ENCODE results near the gene CANT1. TPM values are rescaled to one million over a fixed set of nuclear protein-coding genes. Genes with fewer than 3 reads are reported as not detected.

Gene CANT1
- total RNA-seq, 1 donor from 2014 or later, result 72.1 TPM

DNA sequence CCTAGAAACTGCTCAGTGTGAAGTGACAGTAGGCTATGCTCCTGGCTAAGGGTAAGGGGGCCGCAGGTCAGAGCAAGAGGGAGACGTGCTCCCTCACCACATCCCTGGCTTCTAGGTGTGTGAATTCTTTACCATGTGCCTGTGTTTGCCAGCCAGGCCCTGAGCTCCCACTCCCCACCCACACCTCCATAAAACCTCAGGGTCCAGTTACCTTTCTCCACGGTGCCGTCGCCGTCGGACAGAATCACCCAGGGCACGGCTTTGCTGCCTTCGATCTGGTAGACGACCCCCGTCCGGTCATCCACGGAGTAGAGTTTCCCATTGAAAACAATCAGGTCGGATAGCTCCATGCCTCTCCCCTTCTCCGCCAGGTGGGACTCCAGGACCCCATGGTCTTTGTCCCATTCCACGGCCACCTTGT, 12.8 kb downstream of the CANT1 start:
- no peak for DNase-seq (ENCODE audit: low read depth)
- H3K36me3 Mint-ChIP-seq (ENCODE audit: low read depth, unreplicated experiment), result peaks cover 13% of the 10 kb centered on the region
- Histone ChIP-seq H3K27ac (ENCODE audit: low read depth, low read length) (no peak overlapping the region), H3K9me3 (ENCODE audit: insufficient read depth, low read depth, low read length) (no peaks in the 10 kb centered on the region), H3K36me3 (ENCODE audit: insufficient read depth, low read length) (peaks cover 10% of the 10 kb centered on the region), H3K4me1 (ENCODE audit: insufficient read depth, low read length) (no peaks in the 10 kb centered on the region), H3K4me3 (ENCODE audit: insufficient read depth, low read depth, low read length) (no peak overlapping the region), H3K27me3 (ENCODE audit: insufficient read depth, low read length) (no peaks in the 10 kb centered on the region), H2AFZ (ENCODE audit: low read depth, low read length) (no peak overlapping the region), H3K9ac (ENCODE audit: low read length) (no peak overlapping the region), H3K4me2 (ENCODE audit: low read length) (no peak overlapping the region), H4K20me1 (ENCODE audit: insufficient read depth, low read length) (peaks cover 89% of the 10 kb centered on the region), H3K79me2 (ENCODE audit: insufficient read depth, low read length) (peaks cover 46% of the 10 kb centered on the region)
- H3K27me3 Mint-ChIP-seq (ENCODE audit: low read depth, unreplicated experiment), result no peaks in the 10 kb centered on the region
- H3K27ac Mint-ChIP-seq (ENCODE audit: unreplicated experiment), result no peak overlapping the region
- H3K9me3 Mint-ChIP-seq (ENCODE audit: unreplicated experiment), result no peaks in the 10 kb centered on the region
- TF ChIP-seq CTCF (IDR thresholded peaks at IDR 0.05; ENCODE audit: insufficient read depth, low read depth, low read length) (no peak), EZH2 (IDR thresholded peaks at IDR 0.05; ENCODE audit: insufficient read depth, low read length) (no peak)
- H3K4me3 Mint-ChIP-seq (ENCODE audit: unreplicated experiment), result no peak overlapping the region
- no peaks in the 10 kb centered on the region for H3K4me1 Mint-ChIP-seq (ENCODE audit: low read depth, unreplicated experiment)
- no peak for FAIRE-seq

DNA sequence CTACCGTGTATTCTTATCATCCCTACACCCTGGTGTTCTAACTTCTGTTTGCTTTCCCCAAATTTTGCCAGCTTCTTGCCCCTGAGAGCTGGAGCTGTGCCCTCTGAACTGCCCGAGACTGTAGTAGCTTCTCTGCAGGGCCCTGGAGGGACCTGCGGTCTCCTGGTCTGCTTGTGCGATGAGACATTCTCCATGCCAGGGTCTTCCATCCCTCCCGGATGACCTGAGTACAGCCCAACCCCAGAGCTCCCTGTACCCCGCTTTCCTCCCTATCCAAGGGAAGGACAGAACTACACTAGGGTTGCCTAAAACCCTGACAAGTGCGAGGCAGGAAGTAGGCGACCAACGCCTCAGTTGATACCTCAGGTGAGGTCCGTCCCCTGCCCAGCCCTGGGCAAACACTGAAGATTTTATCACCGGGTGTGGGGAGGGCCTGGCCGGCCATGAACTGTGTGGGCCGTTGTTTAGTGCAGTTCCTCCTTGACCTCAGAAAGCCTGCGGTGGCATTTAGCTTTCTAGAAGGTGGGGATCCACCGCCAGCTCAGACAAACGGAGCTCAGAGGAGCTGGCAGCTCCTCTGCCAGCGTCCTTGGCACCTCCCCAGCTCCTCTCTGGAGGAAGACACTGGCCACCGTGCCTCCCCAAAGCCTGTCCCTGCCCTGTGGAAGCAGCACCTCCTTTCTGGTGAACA, 13.7 kb downstream of the CANT1 start:
- H3K4me3 Mint-ChIP-seq (ENCODE audit: unreplicated experiment), result no peak overlapping the region
- no peaks in the 10 kb centered on the region for H3K9me3 Mint-ChIP-seq (ENCODE audit: unreplicated experiment)
- H3K4me1 Mint-ChIP-seq (ENCODE audit: low read depth, unreplicated experiment), result no peaks in the 10 kb centered on the region
- no peaks in the 10 kb centered on the region for H3K27me3 Mint-ChIP-seq (ENCODE audit: low read depth, unreplicated experiment)
- Histone ChIP-seq H3K4me2 (ENCODE audit: low read length) (no peak overlapping the region), H3K4me3 (ENCODE audit: insufficient read depth, low read depth, low read length) (no peak overlapping the region), H3K9ac (ENCODE audit: low read length) (no peak overlapping the region), H3K9me3 (ENCODE audit: insufficient read depth, low read depth, low read length) (no peaks in the 10 kb centered on the region), H3K27me3 (ENCODE audit: insufficient read depth, low read length) (no peaks in the 10 kb centered on the region), H3K27ac (ENCODE audit: low read depth, low read length) (no peak overlapping the region), H4K20me1 (ENCODE audit: insufficient read depth, low read length) (peaks cover 87% of the 10 kb centered on the region), H2AFZ (ENCODE audit: low read depth, low read length) (no peak overlapping the region), H3K36me3 (ENCODE audit: insufficient read depth, low read length) (peaks cover 12% of the 10 kb centered on the region), H3K4me1 (ENCODE audit: insufficient read depth, low read length) (no peaks in the 10 kb centered on the region), H3K79me2 (ENCODE audit: insufficient read depth, low read length) (peaks cover 37% of the 10 kb centered on the region)
- H3K36me3 Mint-ChIP-seq (ENCODE audit: low read depth, unreplicated experiment), result peaks cover 19% of the 10 kb centered on the region
- FAIRE-seq (no peak), DNase-seq (ENCODE audit: low read depth) (no peak)
- H3K27ac Mint-ChIP-seq (ENCODE audit: unreplicated experiment), result peak overlapping the region; percentile 19
- TF ChIP-seq EZH2 (IDR thresholded peaks at IDR 0.05; ENCODE audit: insufficient read depth, low read length), result no peak

- no peak overlapping the region for H3K27ac ChIP-seq (ENCODE audit: low read depth, low read length)
- Mint-ChIP-seq H3K9me3 (ENCODE audit: unreplicated experiment) (no peaks in the 10 kb centered on the region), H3K4me1 (ENCODE audit: low read depth, unreplicated experiment) (no peaks in the 10 kb centered on the region), H3K27ac (ENCODE audit: unreplicated experiment) (no peak overlapping the region), H3K36me3 (ENCODE audit: low read depth, unreplicated experiment) (peaks cover 23% of the 10 kb centered on the region), H3K27me3 (ENCODE audit: low read depth, unreplicated experiment) (no peaks in the 10 kb centered on the region), H3K4me3 (ENCODE audit: unreplicated experiment) (no peak overlapping the region)
- H3K9me3 ChIP-seq (ENCODE audit: insufficient read depth, low read depth, low read length), result no peaks in the 10 kb centered on the region
- TF ChIP-seq CTCF (IDR thresholded peaks at IDR 0.05; ENCODE audit: insufficient read depth, low read depth, low read length) (no peak), EZH2 (IDR thresholded peaks at IDR 0.05; ENCODE audit: insufficient read depth, low read length) (no peak)
- H3K27me3 ChIP-seq (ENCODE audit: insufficient read depth, low read length), result no peaks in the 10 kb centered on the region
- no peak overlapping the region for H2AFZ ChIP-seq (ENCODE audit: low read depth, low read length)
- no peaks in the 10 kb centered on the region for H3K4me1 ChIP-seq (ENCODE audit: insufficient read depth, low read length)
- H3K4me2 ChIP-seq (ENCODE audit: low read length), result no peak overlapping the region
- H4K20me1 ChIP-seq (ENCODE audit: insufficient read depth, low read length), result peaks cover 80% of the 10 kb centered on the region
- H3K79me2 ChIP-seq (ENCODE audit: insufficient read depth, low read length), result peaks cover 30% of the 10 kb centered on the region
- DNase-seq (ENCODE audit: low read depth) (no peak), FAIRE-seq (no peak)
- no peak overlapping the region for H3K4me3 ChIP-seq (ENCODE audit: insufficient read depth, low read depth, low read length)
- peaks cover 12% of the 10 kb centered on the region for H3K36me3 ChIP-seq (ENCODE audit: insufficient read depth, low read length)
- H3K9ac ChIP-seq (ENCODE audit: low read length), result no peak overlapping the region
Observed at GRCh38 chr17:78995022-78995760, 14.4 kb downstream of the CANT1 start.

Data from astrocyte (in vitro differentiated cells and primary cell).